Measurements from ENCODE around the gene NAV2.
"Not testable (repeated sequence)": the region's sequence is repeated elsewhere in the genome, so short reads cannot be mapped to it uniquely, and the experiment has no call there.

Gene NAV2

DNA sequence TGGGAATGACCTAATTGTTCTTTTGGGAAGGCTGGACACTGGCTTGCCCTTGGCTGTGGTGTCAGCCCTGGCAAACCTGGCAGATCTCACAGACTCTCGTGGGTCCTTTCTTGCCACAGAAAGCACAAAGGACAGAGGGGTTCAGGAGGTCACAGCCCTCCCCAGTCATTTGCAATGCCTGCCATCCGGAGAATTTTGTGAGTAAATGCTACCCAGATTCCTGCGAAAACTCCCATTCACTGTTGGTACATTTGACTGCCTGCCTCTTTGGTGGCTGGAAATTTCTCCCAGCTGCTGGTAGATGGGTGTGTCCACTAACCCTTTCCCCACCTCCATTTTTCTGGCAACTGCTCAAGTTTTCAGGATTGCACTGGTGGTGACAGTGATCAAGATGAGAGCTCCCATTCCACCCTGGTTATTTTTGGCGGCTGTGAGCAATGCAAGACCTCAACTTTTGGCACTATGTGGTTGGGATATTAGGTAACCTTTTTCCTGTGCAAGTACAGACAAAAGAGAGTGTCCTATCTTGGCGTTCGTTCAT is 155.7 kb downstream of the NAV2 start:
- peak; percentile 35 for DNase-seq (ENCODE audit: low spot score)

DNA sequence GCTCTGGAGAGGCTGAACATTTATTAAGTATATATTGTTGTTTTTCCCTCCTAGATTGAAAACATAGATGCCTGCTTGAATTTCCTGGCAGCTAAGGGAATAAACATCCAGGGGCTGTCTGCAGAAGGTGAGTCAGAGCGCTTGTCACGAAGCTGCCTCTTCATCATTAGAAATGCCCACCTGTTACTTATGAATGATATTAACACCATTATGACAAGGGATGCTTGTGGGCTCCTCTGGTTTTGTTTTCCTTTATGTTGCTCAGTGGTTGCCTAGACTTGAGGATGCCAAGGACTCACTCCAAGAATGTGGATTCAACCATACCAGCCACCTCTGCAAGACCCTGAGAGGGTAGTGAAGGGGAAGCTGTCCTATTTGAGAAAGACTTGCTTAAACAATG is 156.2 kb downstream of the NAV2 start:
- peak; percentile 35 for DNase-seq (ENCODE audit: low spot score)

DNA sequence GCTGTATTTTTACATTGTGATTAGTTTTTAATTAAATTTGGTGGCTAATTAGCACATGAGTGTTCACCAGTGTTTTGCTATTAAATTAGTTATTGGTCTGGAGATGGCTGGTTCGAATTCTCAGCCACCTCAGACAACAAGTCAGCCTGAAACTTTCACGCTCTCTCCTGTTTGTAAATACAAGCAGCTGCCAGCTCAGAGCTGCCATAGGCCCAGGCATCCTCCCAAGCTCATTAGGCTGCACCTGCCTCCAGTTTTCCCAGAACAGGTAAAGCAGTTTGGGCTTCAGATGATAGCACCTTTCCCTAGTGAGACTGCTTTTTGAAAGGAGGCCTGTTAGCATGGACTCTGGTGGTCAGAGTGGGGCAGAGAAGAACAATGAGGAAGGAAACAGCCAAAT is 156.8 kb downstream of the NAV2 start:
- no peak for DNase-seq (ENCODE audit: low spot score)

DNA sequence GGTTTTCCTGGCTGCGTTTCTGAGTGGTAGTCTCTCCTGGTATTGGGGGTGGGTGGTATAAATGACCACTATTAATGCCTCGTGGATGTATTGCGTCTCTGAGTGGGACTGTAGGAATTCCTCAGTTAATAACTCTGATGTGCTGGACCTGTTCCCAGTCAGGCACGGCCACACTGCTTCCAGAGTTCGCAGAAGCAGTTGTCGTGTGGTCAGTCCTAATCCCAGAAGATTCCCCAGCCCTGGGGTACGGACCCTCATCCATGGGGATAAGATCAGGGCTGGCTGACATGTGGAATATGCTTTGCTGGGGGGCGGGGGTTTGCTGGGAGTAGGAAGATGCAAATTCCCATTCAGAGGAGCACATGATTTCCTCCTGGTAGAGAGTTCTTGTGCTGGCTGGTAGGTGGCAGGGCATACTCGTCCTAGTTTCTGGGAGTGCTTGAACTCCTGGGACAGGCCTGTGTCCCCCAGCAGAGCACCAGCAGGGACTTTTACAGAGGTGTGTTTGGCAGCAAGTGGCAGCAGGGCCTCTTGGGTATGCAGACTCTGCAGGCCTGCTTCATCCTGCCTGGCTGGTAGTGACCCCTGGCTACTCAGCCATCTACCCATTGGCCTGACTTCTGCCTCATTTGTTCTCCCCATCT is 157.4 kb downstream of the NAV2 start:
- no peak for DNase-seq (ENCODE audit: low spot score)

DNA sequence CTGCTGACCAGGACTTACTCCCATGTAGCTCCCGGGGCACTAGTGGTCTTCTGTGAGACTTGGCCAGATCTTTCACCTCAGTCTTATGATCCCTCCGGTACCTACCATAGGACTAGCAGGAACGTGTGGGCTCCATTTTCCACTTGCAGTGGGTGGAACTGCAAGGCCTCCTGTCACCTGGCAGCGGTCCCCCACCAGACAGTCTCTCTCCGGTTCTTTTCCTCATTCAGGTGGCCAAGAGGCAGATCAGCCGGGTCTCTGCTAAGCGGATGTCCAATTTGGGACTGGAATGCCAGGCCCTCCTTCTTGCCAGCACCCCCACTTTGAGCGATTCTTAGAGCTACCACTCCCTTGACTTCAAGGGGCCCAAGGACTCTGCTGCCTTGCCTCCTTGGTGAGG is 158.9 kb downstream of the NAV2 start:
- DNase-seq (ENCODE audit: low spot score): no peak

DNA sequence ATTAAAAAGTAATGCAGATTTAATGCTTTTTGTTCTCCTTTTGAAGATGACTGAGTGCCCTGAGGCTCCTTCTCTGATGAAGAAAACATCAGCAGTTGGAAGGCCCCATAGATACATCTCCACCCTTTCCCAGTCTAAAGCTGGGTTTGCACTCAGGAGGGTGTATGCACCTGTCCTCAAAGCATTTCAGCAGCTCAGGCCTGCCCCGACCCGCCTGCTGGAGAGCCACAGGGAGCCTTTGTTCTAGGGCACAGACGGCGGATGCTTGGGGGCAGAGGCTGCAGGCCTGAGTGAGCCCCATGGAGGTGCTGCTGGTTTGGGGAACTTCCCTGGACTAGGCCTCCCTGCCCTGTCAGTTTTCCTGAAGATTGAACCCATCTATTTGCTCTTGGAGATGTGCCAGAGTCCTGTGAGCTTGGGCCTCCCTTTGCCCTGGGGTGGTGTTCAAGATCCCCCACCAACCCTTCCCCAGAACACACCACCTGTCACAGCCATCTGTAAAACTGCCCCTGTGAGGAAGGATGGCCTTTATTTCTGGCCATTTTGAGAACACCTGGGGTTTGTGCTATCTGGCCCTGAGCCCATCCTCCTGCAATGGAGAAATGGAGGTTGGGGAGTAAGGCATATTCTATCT is 160.0 kb downstream of the NAV2 start:
- DNase-seq (ENCODE audit: low spot score): no peak

DNA sequence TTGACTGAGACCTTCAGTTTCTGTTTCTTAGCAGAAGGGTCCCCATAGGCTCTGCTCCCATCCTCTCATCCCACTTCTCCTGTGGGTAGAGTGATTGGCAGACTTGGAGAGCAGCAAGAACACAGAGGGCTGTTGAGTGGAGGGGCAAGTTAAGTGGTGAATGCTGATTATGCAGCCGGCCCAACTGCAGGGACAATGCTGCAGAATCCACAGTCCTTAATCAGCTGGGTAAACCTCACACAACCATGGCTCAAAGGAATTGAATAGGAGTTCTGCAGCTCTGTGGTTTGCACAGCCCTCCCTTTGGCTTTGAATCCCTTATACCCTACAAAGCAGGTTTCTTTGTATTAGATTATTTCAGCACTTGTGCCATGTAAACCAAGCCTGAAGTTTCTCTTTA is 161.1 kb downstream of the NAV2 start:
- DNase-seq (ENCODE audit: low spot score): no peak

DNA sequence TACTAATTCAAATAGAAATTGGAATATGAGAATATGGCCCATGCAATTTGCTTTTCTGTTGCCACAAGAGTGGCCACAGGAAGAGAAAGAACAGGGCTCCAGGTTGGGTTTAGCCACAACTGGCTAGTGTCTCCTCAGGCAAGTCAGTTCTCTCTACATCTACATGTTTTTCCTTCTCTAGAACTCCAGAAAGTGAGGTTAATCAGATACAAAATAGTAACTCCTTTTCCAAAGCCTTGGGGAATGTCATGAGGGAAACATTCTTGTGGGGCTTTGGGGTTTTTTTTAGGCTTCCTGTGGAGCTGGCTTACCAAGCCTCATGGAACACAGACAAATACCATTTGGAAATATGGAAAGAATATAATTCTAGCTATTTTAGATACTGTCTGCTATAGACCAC is 161.6 kb downstream of the NAV2 start:
- DNase-seq (ENCODE audit: low spot score): no peak

DNA sequence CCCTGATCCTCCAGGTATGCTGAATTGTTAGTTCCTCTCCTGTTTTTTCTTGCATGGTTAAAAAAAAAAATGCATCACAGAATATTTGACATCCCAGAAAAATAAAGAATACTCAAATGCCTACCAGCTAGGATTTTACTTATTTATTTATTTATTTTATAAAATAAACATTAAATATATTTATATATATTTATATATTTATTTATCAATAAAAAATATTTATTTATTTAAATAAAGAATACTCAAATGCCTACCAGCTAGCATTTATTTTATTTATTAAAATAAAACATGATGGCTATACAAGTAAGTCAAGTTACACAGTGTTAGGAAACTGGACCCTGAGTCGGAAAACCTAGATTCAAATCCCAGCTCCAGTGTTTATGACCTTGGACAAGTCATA is 164.1 kb downstream of the NAV2 start:
- DNase-seq (ENCODE audit: low spot score): no peak

DNA sequence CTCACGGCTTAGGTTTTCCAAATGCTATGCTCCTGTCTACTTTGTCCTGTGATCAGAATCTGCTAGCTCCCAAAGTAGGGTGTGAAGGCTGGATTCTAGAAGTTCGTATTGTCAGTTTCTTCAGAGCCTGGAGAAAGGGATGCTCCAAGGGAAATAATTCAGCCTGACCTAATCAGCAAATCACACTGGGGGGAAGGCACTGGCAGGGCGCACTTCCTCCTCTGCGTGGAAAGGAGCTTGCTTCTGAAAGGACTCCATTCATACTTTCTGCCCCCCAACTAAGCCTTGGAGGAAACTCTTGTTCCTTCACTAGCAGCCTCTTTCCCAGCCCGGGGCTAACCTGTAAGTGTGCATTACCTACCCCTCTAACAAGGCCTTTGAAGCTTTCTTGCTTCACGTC is 165.9 kb downstream of the NAV2 start:
- DNase-seq (ENCODE audit: low spot score): no peak

DNA sequence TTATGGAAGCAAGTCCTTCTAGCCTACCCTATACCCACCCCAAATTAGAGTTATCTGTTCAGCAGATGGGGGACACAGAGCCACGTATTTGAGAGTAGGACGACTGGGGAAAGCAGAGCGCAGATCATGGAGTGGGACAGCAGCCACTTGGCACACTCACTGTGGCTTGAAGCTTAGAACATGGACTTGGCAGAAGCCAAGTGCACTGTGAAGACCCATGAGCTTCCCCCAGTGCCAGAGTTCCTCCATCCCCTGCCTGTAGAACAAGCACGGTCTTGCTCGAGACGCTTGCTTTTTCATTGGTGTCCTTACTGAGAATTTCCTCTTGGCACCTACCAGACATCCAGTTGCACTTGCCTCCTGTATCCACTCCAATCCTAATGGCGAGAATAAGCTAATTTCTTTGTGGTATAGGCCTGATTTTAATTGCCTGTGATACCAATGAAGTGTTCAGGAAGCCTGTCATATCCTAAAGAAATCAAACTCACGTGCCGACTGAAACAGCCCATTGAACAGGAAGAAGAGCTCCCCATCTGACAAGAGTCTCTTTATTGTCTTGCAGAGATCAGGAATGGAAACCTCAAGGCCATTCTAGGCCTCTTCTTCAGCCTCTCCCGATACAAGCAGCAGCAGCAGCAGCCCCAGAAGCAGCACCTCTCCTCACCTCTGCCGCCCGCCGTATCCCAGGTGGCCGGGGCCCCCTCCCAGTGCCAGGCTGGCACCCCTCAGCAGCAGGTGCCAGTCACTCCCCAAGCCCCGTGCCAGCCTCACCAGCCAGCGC is 166.9 kb downstream of the NAV2 start:
- peak; percentile 30 for DNase-seq (ENCODE audit: low spot score)

DNA sequence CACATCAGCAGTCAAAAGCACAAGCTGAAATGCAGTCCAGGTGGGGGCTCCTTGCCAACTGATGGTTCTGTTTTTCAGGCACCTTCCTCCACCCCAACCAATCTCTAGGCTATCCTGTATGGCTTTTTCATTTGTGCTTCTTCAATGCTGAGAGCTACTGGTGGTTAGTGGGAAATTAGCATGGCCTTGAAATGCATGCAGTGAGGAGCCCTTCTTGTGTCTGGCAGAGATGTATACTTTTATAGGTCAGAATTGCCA is 167.4 kb downstream of the NAV2 start:
- DNase-seq (ENCODE audit: low spot score): no peak

DNA sequence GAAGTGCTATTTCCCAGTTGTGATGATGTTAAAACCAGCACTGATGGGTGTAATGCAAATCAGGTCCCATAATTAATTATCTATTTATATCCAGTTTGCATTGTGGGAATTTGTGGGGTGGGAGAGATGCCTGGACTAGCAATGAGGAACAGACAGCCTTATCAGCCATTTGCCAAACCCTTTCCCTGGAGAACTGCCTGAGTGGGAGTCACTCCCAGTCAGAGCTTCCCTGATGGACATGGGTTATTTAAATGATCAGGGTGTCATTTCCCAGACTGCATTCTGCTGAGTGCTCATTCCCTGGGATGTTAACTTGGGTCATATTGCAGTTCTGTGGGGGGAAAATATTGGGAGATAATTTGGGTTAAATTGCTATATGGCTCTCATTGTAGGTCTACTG is 168.5 kb downstream of the NAV2 start:
- no peak for DNase-seq (ENCODE audit: low spot score)

DNA sequence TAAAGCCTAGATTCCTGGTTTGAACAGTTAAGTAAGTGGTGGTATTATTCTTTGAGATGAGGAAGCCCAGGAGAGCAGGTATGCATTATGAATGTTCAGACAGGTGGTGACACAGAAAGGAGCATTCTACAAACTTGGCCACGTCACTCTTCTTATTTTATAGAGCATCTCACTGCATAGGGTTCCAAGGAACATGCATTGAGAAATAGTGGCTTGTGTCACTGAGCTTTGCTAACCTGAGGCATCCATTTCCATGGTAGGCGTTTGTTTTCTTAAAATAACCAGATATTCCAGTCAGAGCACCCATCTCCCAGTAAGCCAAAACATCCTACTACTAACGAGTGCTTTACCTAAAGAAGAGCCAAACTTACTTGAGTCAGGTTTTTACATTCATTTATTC is 169.7 kb downstream of the NAV2 start:
- no peak for DNase-seq (ENCODE audit: low spot score)

DNA sequence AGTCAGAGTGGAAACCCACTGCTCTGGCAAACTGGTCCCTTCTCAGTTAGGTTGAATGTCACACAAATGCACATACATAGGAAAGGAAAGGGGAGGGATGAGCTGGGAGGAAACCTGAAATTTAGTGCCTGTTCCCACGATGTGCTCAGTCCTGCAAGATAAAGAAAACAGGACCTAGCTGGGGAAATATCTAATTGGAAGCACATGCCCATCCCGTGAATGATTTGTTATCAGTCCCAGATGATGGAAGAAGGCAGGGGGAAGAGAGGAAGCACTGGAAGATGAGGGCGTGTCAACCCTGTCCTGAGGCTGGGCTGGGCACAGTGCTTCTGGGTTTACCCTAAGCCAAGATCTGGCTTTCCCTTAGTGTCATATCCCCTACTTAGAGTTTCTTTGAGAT is 173.9 kb downstream of the NAV2 start:
- DNase-seq (ENCODE audit: low spot score): no peak

DNA sequence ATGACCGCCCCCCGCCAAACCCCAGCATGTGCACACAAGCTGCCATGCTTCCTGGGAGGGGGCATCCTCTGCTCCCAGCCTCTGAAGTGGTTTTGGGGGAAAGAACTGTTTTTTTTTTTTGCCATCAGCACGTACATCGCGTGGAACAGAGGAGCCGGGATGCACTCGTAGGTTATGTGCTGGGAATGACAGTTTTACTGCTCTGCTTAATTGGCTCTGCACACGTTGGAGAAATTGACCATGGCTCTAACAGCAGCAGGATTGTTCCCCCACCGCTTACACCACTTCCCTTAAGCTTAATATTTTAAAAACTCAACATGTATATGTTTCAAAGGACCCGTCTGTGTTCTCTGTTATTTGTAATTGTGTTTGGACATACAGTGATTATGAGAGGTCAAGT is 175.2 kb downstream of the NAV2 start:
- no peak for DNase-seq (ENCODE audit: low spot score)

DNA sequence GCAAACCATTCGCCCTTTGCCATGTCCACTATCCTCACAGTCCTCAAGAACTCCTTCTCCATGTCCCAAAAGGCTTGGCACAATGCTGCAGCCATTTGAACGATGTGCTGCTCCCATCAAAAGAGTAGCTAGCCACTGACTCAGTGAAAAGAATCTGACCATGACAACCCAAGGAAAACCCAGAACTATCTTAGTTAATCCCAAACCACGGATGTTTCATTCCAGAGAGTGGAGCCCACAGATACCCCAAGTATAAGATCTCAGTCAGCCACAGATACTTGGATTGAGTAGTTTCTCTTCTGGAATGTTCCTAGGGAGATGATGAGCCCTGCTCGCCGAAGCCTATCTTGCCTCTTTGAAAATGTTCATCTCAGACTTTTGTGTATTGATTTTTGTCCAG is 176.9 kb downstream of the NAV2 start:
- DNase-seq (ENCODE audit: low spot score): no peak

DNA sequence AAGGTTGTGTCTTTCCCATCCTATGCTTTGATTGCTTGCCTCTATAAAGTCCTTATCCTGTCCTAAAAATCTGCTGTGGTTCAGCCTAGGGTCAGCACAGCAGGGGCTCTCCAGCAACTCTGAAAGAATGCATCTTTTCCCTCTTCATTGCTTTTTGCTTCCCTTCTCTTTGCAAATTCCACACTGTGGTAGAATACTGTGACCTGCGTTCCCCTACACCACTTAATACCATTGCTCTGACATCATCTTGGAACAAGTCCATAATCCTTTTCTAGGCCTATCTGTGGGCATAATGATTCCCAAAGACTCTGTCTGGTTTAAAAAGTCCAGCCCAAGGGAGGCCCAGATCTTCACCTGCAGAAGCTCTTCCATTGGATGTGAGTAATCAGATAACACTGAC is 177.7 kb downstream of the NAV2 start:
- no peak for DNase-seq (ENCODE audit: low spot score)

DNA sequence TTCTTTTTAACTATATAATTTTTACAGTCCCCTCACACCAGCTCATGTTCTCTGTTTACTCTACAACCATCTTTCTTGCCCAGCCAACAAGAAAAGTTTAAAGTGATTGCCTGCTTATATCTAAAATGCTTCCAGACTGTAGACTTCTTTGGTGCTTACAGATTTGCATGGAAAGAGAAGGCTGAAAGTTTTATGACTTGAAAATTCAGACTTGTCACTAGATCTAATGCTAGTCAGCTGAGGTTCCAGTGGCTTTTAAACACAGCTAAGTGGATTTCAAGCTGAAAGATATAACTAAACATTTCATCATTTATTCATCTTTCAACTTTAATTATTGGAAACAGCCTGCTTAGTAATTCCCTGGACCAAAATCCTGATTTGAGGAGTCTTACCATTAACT is 178.4 kb downstream of the NAV2 start:
- DNase-seq (ENCODE audit: low spot score): no peak

DNA sequence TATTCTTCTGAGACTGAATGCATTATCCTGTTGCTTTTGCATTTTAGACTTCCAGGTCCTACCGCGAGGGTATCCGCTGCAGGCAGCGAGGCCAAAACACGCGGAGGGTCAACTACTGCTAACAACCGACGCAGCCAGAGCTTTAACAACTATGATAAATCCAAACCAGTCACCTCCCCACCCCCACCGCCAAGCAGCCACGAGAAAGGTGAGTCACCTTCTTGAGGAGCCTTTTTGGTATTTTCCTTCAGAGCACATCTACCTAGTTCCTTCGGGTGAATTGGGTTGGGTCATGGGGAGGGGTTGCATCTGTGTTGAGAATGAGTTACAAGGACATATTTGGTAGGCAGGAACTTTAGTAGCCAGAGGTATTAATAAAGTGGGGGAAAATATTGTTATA is 179.8 kb downstream of the NAV2 start:
- no peak for DNase-seq (ENCODE audit: low spot score)

DNA sequence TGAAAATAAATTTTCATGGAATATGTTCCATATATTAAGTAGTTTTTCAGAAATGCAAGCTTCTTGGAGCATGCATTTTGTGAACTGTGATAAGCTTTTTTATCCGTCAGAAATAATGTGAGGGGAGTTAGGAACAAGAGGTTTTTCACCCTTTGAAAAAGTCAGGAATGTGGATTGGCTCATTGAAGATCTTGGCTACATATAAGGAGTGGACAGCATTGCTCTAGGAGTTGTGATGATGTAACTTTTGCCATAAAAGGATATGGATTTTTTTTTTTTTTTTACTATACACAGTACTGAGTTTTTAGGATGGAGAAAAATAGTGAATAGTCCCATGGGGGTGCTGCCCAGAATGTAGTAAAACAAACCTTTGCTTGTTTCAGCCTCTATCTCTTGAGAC is 180.2 kb downstream of the NAV2 start:
- DNase-seq (ENCODE audit: low spot score): no peak

DNA sequence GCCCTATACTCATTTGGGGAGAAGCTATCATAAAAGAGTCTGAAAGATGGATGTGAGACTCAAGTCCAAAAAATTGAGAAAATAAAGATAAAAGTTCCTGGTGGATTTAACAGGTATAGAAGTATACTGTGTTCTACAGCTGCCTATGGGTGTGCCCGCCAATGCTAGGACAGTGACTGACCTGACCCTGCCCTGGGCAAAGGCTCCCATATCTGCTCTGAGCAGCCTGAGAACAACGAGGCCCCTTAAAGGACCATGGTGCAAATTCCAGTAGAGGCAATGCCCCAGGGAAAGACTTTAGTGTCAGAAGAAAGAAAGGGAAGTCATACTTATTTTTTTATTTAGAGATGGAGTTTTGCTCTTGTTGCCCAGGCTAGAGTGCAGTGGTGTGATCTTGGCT is 181.8 kb downstream of the NAV2 start:
- no peak for DNase-seq (ENCODE audit: low spot score)

DNA sequence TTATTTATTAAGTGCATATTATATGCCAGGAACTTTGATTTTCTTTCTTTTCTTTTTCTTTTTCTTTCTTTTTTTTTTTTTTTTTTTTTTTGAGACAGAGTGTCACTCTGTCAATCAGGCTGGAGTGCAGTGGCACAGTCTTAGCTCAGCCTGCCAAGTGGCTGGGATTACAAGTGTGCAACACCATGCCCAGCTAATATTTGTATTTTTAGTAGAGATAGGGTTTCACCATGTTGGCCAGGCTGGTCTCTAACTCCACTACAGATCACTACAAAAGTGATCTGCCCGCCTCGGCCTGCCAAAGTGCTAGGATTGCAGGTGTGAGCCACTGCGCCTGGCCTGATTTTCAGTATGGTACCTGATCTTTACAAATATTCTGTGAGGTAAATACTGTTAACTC is 182.4 kb downstream of the NAV2 start:
- not testable (repeated sequence) for DNase-seq (ENCODE audit: low spot score)

DNA sequence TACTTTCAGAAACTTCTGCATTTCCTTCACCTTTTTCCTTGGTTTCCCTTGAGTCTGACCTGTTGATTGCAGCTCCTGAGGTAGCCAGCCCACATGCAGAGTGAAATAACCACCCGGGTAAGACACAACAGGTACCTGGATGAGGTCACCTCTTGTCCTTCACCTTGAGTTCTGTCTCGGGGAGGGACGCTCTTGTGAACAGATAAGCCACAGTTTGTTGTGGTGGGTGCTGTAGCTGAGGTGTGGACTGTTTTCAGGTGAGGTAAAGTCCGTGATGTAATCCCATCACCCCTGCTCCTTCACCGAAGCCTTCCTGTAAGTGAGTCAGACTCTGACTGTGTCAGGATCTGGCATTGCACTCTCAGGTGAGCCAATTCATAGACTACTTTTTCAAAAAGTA is 183.1 kb downstream of the NAV2 start:
- no peak for DNase-seq (ENCODE audit: low spot score)

All from putamen (tissue), 1 donor.